Liver (tissue), 9 donors: Measurements from ENCODE around the gene CHTF8. TPM values are rescaled to one million over a fixed set of nuclear protein-coding genes. Genes with fewer than 3 reads are reported as not detected.

ENCODE experiments used
- DNase-seq: peaks from one replicate; pipeline ENCODE4 v3.0.0-alpha.2; 2017; ENCODE audit warnings: low spot score
- H3K27ac ChIP-seq, 2 donors: one replicate each; pipeline ENCODE4 v1.7.0; 2013; ENCODE audit warnings: inconsistent platforms in 2 of 2, low read length in 2 of 2, control low read depth in 1 of 2, low read depth in 1 of 2, mild to moderate bottlenecking in 1 of 2
- H3K27me3 ChIP-seq, 4 donors: one replicate each; pipeline versions ENCODE4 v1.6.1 to v1.7.0; 2013; ENCODE audit warnings: low read length in 3 of 4, inconsistent platforms in 1 of 4, mild to moderate bottlenecking in 1 of 4, moderate library complexity in 1 of 4; ENCODE audit not compliant: control insufficient read depth in 4 of 4, insufficient read depth in 4 of 4
- H3K36me3 ChIP-seq, 4 donors: one replicate each; pipeline versions ENCODE4 v1.6.1 to v1.7.0; 2013; ENCODE audit warnings: low read length in 3 of 4, mild to moderate bottlenecking in 3 of 4, low read depth in 1 of 4, moderate library complexity in 1 of 4; ENCODE audit not compliant: control insufficient read depth in 4 of 4, insufficient read depth in 3 of 4
- H3K4me1 ChIP-seq, 4 donors: one replicate each; pipeline versions ENCODE4 v1.6.1 to v1.7.0; 2013; ENCODE audit warnings: low read length in 3 of 4, mild to moderate bottlenecking in 3 of 4, moderate library complexity in 1 of 4; ENCODE audit not compliant: control insufficient read depth in 4 of 4, insufficient read depth in 4 of 4
- H3K4me3 ChIP-seq, 3 donors: one replicate each; pipeline versions ENCODE4 v1.6.1 to v1.7.0; 2013; ENCODE audit warnings: low read length in 3 of 3, control low read depth in 1 of 3, low read depth in 1 of 3, mild to moderate bottlenecking in 1 of 3
- H3K9ac ChIP-seq, 2 donors: one replicate each; pipeline ENCODE4 v1.7.0; 2013; ENCODE audit warnings: low read length in 2 of 2, mild to moderate bottlenecking in 2 of 2, moderate library complexity in 2 of 2, control low read depth in 1 of 2, low read depth in 1 of 2
- H3K9me3 ChIP-seq, 4 donors: one replicate each; pipeline versions ENCODE4 v1.6.1 to v1.7.0; 2013; ENCODE audit warnings: low read length in 3 of 4; ENCODE audit not compliant: control insufficient read depth in 4 of 4
- ATF3 ChIP-seq: IDR thresholded peaks from 2 replicates; pipeline ENCODE4 v1.6.1; 2016; ENCODE audit warnings: antibody characterized with exemption
- CTCF ChIP-seq: fragments of 150-350 bp; IDR thresholded peaks from 2 replicates; pipeline ENCODE4 v1.5.1; 2017; ENCODE audit warnings: improper control_type of control experiment, low read depth, low read length; ENCODE audit not compliant: missing input control
- EGR1 ChIP-seq, 2 donors: IDR thresholded peaks; 2 replicates each; pipeline ENCODE4 v1.6.1; 2016 to 2018; ENCODE audit warnings: antibody characterized with exemption in 2 of 2, low read depth in 2 of 2
- FOXA1 ChIP-seq: IDR thresholded peaks from 2 replicates; pipeline ENCODE4 v1.6.1; 2016; ENCODE audit warnings: antibody characterized with exemption
- FOXA2 ChIP-seq: IDR thresholded peaks from 2 replicates; pipeline ENCODE4 v1.6.1; 2016; ENCODE audit warnings: antibody characterized with exemption
- GABPA ChIP-seq, 2 donors: IDR thresholded peaks in 1 of 2; conservative IDR thresholded peaks in 1 of 2; 2 replicates each; pipeline ENCODE4 v1.6.1; 2016; ENCODE audit warnings: antibody characterized with exemption in 2 of 2, mild to moderate bottlenecking in 1 of 2, moderate library complexity in 1 of 2
- HNF4A ChIP-seq, 2 donors: conservative IDR thresholded peaks; 2 replicates each; pipeline ENCODE4 v1.6.1; 2016; ENCODE audit warnings: antibody characterized with exemption in 2 of 2, mild to moderate bottlenecking in 2 of 2
- HNF4G ChIP-seq: IDR thresholded peaks from 2 replicates; pipeline ENCODE4 v1.6.1; 2016; ENCODE audit warnings: antibody characterized with exemption
- JUND ChIP-seq, 2 donors: IDR thresholded peaks; 2 replicates each; pipeline ENCODE4 v1.6.1; 2016; ENCODE audit warnings: antibody characterized with exemption in 2 of 2
- NR2F2 ChIP-seq: IDR thresholded peaks from 2 replicates; pipeline ENCODE4 v1.6.1; 2016; ENCODE audit warnings: antibody characterized with exemption
- RAD21 ChIP-seq, 2 donors: IDR thresholded peaks; 2 replicates each; pipeline ENCODE4 v1.6.1; 2016; ENCODE audit warnings: antibody characterized with exemption in 2 of 2, mild to moderate bottlenecking in 2 of 2
- REST ChIP-seq: IDR thresholded peaks from 2 replicates; pipeline ENCODE4 v1.6.1; 2016; ENCODE audit warnings: antibody characterized with exemption, mild to moderate bottlenecking
- RXRA ChIP-seq, 2 donors: IDR thresholded peaks; 2 replicates each; pipeline ENCODE4 v1.6.1; 2017 to 2018; ENCODE audit warnings: antibody characterized with exemption in 2 of 2, mild to moderate bottlenecking in 1 of 2
- SP1 ChIP-seq: IDR thresholded peaks from 2 replicates; pipeline ENCODE4 v1.6.1; 2018; ENCODE audit warnings: antibody characterized with exemption, mild to moderate bottlenecking
- TAF1 ChIP-seq: conservative IDR thresholded peaks from 2 replicates; pipeline ENCODE4 v1.6.1; 2016; ENCODE audit warnings: antibody characterized with exemption, mild to moderate bottlenecking
- YY1 ChIP-seq: IDR thresholded peaks from 2 replicates; pipeline ENCODE4 v1.6.1; 2016; ENCODE audit warnings: antibody characterized with exemption, mild to moderate bottlenecking
- WGBS: extraction: QIAGEN DNeasy Blood & Tissue Kit; methylation state at CpG from one replicate; pipeline ENCODE4 v1.1.7; 2013; 5-methylcytosine and 5-hydroxymethylcytosine counted together
- polyA plus RNA-seq, 2 donors: library from polyadenylated mRNA; stranded (reverse) in 1 of 2; unstranded in 1 of 2; fragments of 200-250 nt in 1 of 2; fragments of >200 nt in 1 of 2; fragmentation: Nextera tagmentation in 1 of 2; extraction: Ambion mirVana in 1 of 2; gene quantifications; one replicate each; pipeline versions ENCODE4 v1.2.1 to v1.2.3, GENCODE V29; 2013 to 2015
- total RNA-seq, 2 donors: library from RNA; depleted of rRNA; stranded (reverse); fragments of >200 nt; gene quantifications; one replicate each; pipeline ENCODE4 v1.2.3, GENCODE V29; 2014
- TF ChIP-seq, protein P1 (sequence below): IDR thresholded peaks from 2 replicates; pipeline ENCODE4 v1.6.1; 2016; ENCODE audit warnings: antibody characterized with exemption
- TF ChIP-seq, protein P2 (sequence below): IDR thresholded peaks from 2 replicates; pipeline ENCODE4 v1.6.1; 2016; ENCODE audit warnings: antibody characterized with exemption
- donor health status: healthy.
- donor health status: healthy.
- donor health status: healthy.
- donor health status: healthy.
- donor health status: healthy.

Gene CHTF8
- total and polyA plus RNA-seq, 4 donors, result 15.2 to 56.9 (median 51.6) TPM

DNA sequence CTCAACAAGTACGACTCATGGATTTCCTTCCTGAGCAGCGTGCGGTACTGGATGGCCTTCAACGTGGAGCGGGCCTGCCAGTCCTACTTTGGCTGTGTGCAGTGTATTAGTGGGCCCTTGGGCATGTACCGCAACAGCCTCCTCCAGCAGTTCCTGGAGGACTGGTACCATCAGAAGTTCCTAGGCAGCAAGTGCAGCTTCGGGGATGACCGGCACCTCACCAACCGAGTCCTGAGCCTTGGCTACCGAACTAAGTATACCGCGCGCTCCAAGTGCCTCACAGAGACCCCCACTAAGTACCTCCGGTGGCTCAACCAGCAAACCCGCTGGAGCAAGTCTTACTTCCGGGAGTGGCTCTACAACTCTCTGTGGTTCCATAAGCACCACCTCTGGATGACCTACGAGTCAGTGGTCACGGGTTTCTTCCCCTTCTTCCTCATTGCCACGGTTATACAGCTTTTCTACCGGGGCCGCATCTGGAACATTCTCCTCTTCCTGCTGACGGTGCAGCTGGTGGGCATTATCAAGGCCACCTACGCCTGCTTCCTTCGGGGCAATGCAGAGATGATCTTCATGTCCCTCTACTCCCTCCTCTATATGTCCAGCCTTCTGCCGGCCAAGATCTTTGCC lies 17.9 kb downstream of the CHTF8 start:
- Histone ChIP-seq H3K27me3 (no peaks in the 10 kb centered on the region), H3K9me3 (no peaks in the 10 kb centered on the region), H3K4me1 (peaks cover 6 to 30% (median 13%) of the 10 kb centered on the region in 4 donors), H3K27ac (no peak overlapping the region), H3K4me3 (no peak overlapping the region), H3K9ac (no peak overlapping the region), H3K36me3 (peaks cover 0 to 25% (median 3%) of the 10 kb centered on the region in 4 donors)
- DNase-seq, result no peak
- TF ChIP-seq NR2F2 (no peak), SP1 (no peak), EGR1 (IDR thresholded peaks at IDR 0.05; ENCODE audit: low read depth in 2 of 2) (no peak), TAF1 (no peak), ATF3 (no peak), RXRA (IDR thresholded peaks at IDR 0.05) (no peak), HNF4G (no peak), FOXA1 (no peak), YY1 (no peak)
- TF ChIP-seq, protein P1, sequence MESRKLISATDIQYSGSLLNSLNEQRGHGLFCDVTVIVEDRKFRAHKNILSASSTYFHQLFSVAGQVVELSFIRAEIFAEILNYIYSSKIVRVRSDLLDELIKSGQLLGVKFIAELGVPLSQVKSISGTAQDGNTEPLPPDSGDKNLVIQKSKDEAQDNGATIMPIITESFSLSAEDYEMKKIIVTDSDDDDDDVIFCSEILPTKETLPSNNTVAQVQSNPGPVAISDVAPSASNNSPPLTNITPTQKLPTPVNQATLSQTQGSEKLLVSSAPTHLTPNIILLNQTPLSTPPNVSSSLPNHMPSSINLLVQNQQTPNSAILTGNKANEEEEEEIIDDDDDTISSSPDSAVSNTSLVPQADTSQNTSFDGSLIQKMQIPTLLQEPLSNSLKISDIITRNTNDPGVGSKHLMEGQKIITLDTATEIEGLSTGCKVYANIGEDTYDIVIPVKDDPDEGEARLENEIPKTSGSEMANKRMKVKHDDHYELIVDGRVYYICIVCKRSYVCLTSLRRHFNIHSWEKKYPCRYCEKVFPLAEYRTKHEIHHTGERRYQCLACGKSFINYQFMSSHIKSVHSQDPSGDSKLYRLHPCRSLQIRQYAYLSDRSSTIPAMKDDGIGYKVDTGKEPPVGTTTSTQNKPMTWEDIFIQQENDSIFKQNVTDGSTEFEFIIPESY, result no peak
- 93% methylated on average over 25 of the region's 25 CpGs for WGBS

GRCh38 chr16:69113216-69113615 lies 19.2 kb downstream of the CHTF8 start:
- H3K4me1 ChIP-seq, result peaks cover 0 to 19% (median 1%) of the 10 kb centered on the region in 4 donors
- no peak overlapping the region for H3K9ac ChIP-seq
- no peak for DNase-seq
- peaks cover 0 to 24% (median 2%) of the 10 kb centered on the region in 4 donors for H3K36me3 ChIP-seq
- H3K9me3 ChIP-seq, result no peaks in the 10 kb centered on the region
- 97% methylated on average over 7 of the region's 7 CpGs for WGBS
- no peaks in the 10 kb centered on the region for H3K27me3 ChIP-seq
- no peak overlapping the region for H3K27ac ChIP-seq
- H3K4me3 ChIP-seq, result no peak overlapping the region
- TF ChIP-seq HNF4A (conservative IDR thresholded peaks at IDR 0.05) (no peak), NR2F2 (no peak), RXRA (IDR thresholded peaks at IDR 0.05) (no peak), TAF1 (no peak), JUND (IDR thresholded peaks at IDR 0.05) (no peak), HNF4G (no peak), RAD21 (IDR thresholded peaks at IDR 0.05) (no peak), FOXA2 (no peak), ATF3 (no peak), CTCF (no peak), EGR1 (IDR thresholded peaks at IDR 0.05; ENCODE audit: low read depth in 2 of 2) (no peak), REST (no peak), YY1 (no peak), GABPA (IDR thresholded peaks at IDR 0.05 in 1 of 2, conservative IDR thresholded peaks at IDR 0.05 in 1 of 2) (no peak)
- TF ChIP-seq, protein P2, sequence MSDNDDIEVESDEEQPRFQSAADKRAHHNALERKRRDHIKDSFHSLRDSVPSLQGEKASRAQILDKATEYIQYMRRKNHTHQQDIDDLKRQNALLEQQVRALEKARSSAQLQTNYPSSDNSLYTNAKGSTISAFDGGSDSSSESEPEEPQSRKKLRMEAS, result no peak
- TF ChIP-seq, protein P1, result no peak
